ENCODE results near the gene GRM2. TPM values are rescaled to one million over a fixed set of nuclear protein-coding genes. Genes with fewer than 3 reads are reported as not detected.

GRM2 gene
- total RNA-seq, 1 experiment from 2014 or later, result 1.9 TPM

GRCh38 chr3:51702156-51702555 lies 4.7 kb upstream of the GRM2 start:
- no peak overlapping the region for H3K27ac ChIP-seq (ENCODE audit: insufficient read length, low read depth, low read length)
- Mint-ChIP-seq H3K36me3 (ENCODE audit: insufficient read depth in 1 of 3, low read depth in 3 of 3) (peaks cover 3 to 8% (median 3%) of the 10 kb centered on the region in 3 experiments; a peak in 4 of 7 replicates), H3K27ac (no peak overlapping the region), H3K4me1 (peaks cover 14 to 35% of the 10 kb centered on the region in 2 experiments), H3K9me3 (no peaks in the 10 kb centered on the region; a peak in 1 of 5 replicates), H3K27me3 (ENCODE audit: low read depth) (peaks cover 13% of the 10 kb centered on the region), H3K4me3 (no peak overlapping the region)
- no peak overlapping the region for H2AK5ac ChIP-seq (ENCODE audit: insufficient read length, low read length)
- no peak overlapping the region for H3K23ac ChIP-seq (ENCODE audit: insufficient read length, low read depth, low read length)
- H3K9ac ChIP-seq (ENCODE audit: extremely low read depth, insufficient read length, low read length), result no peak overlapping the region
- H3K14ac ChIP-seq (ENCODE audit: insufficient read depth, low read length), result no peak overlapping the region
- H4K5ac ChIP-seq (ENCODE audit: insufficient read length, low read depth, low read length), result no peak overlapping the region
- H2BK120ac ChIP-seq (ENCODE audit: low read depth, low read length, poor library complexity, severe bottlenecking), result no peak overlapping the region
- H4K91ac ChIP-seq (ENCODE audit: insufficient read length, low read depth, low read length), result no peak overlapping the region
- H3K9me3 ChIP-seq (ENCODE audit: control insufficient read depth, low read depth, low read length), result no peaks in the 10 kb centered on the region
- H2BK5ac ChIP-seq (ENCODE audit: insufficient read length, low read length), result no peak overlapping the region
- no peak overlapping the region for H2BK20ac ChIP-seq (ENCODE audit: low read depth, low read length, poor library complexity, severe bottlenecking)
- DNase-seq, result no peak
- H2BK12ac ChIP-seq (ENCODE audit: insufficient read length, low read depth, low read length), result no peak overlapping the region
- no peak for TF ChIP-seq CTCF (conservative IDR thresholded peaks at IDR 0.05)
- H3K23me2 ChIP-seq (ENCODE audit: insufficient read length, low read depth, low read length, poor library complexity, severe bottlenecking), result peaks cover 2% of the 10 kb centered on the region
- H3K56ac ChIP-seq (ENCODE audit: insufficient read length, low read depth, low read length), result no peak overlapping the region
- H3K4me1 ChIP-seq (ENCODE audit: insufficient read depth, low read length), result no peaks in the 10 kb centered on the region; the same call in 1 of the 2 replicates
- no peak overlapping the region for H3T11ph ChIP-seq (ENCODE audit: low read length)
- H3K18ac ChIP-seq (ENCODE audit: insufficient read length, low read depth, low read length), result no peak overlapping the region
- H2BK15ac ChIP-seq (ENCODE audit: low read depth, low read length), result no peak overlapping the region
- H3K79me2 ChIP-seq (ENCODE audit: insufficient read depth, low read length), result no peaks in the 10 kb centered on the region
- no peak overlapping the region for H3K4ac ChIP-seq (ENCODE audit: low read depth, low read length)
- H2AFZ ChIP-seq (ENCODE audit: low read length), result no peak overlapping the region
- no peak overlapping the region for H4K8ac ChIP-seq (replicated peaks; ENCODE audit: insufficient read length, low read depth, low read length)
- WGBS (ENCODE audit: extremely low coverage, insufficient read length, low lambda C conversion rate), result no CpG with 5 or more reads among the region's 2 CpGs
- no peaks in the 10 kb centered on the region for H4K20me1 ChIP-seq (ENCODE audit: control insufficient read depth, insufficient read depth, insufficient read length)
- H3K4me2 ChIP-seq (ENCODE audit: insufficient read depth, insufficient read length, low read length), result no peak overlapping the region
- H3K79me1 ChIP-seq (ENCODE audit: insufficient read depth, low read depth, low read length, poor library complexity, severe bottlenecking), result no peaks in the 10 kb centered on the region
- no peaks in the 10 kb centered on the region; the same call in 1 of the 2 replicates for H3K27me3 ChIP-seq (ENCODE audit: insufficient read depth, low read length)
